SK-N-SH treated with all-trans-retinoic acid at 6 μM for 48 hours (cell line): ENCODE data around the gene CYTH4.

Experiments used
- ATAC-seq: fragments of 200-7000 bp; cut with Tn5 transposase; 3 replicates; pipeline ENCODE4 v1.9.1; 2020; ENCODE audit warnings: mild to moderate bottlenecking, moderate library complexity
- ARNTL ChIP-seq: fragments of 450-650 bp; formaldehyde crosslinking; IDR thresholded peaks from 2 replicates; pipeline ENCODE4 v1.5.0; 2020; ENCODE audit warnings: low read depth, mild to moderate bottlenecking, moderate library complexity, borderline replicate concordance
- BACH2 ChIP-seq: fragments of 250-450 bp; sonication (Bioruptor Pico); IDR thresholded peaks from 2 replicates; pipeline ENCODE4 v1.9.0; 2021; ENCODE audit warnings: mild to moderate bottlenecking, borderline replicate concordance
- CSRNP3 ChIP-seq: fragments of 250-450 bp; sonication (Bioruptor Pico); IDR thresholded peaks from 2 replicates; pipeline ENCODE4 v1.5.1; 2021; ENCODE audit warnings: mild to moderate bottlenecking, moderate library complexity
- ESRRG ChIP-seq: fragments of 250-450 bp; sonication (Bioruptor Pico); IDR thresholded peaks from 2 replicates; pipeline ENCODE4 v1.6.1; 2021; ENCODE audit warnings: mild to moderate bottlenecking
- GLIS3 ChIP-seq: fragments of 250-450 bp; sonication (Bioruptor Pico); IDR thresholded peaks from 2 replicates; pipeline ENCODE4 v1.5.0; 2020; ENCODE audit warnings: mild to moderate bottlenecking, moderate library complexity
- ISL1 ChIP-seq: fragments of 250-450 bp; sonication (Bioruptor Pico); IDR thresholded peaks from 2 replicates; pipeline ENCODE4 v2.1.2; 2022; ENCODE audit warnings: mild to moderate bottlenecking, moderate library complexity
- OSR1 ChIP-seq: fragments of 250-450 bp; sonication (Bioruptor Pico); IDR thresholded peaks from 2 replicates; pipeline ENCODE4 v1.8.0; 2022; ENCODE audit warnings: moderate library complexity, mild to moderate bottlenecking, inconsistent platforms
- PATZ1 ChIP-seq: fragments of 250-450 bp; sonication (Bioruptor Pico); IDR thresholded peaks from 2 replicates; pipeline ENCODE4 v1.8.0; 2020; ENCODE audit warnings: mild to moderate bottlenecking, moderate library complexity, borderline replicate concordance
- PPARA ChIP-seq: fragments of 250-450 bp; sonication (Bioruptor Pico); IDR thresholded peaks from 2 replicates; pipeline ENCODE4 v1.5.0; 2020; ENCODE audit warnings: mild to moderate bottlenecking, borderline replicate concordance
- RARB ChIP-seq: fragments of 250-450 bp; sonication (Bioruptor Pico); IDR thresholded peaks from 2 replicates; pipeline ENCODE4 v1.8.0; 2021; ENCODE audit warnings: mild to moderate bottlenecking, moderate library complexity
- SNAI2 ChIP-seq: fragments of 250-450 bp; sonication (Bioruptor Pico); IDR thresholded peaks from 2 replicates; pipeline ENCODE4 v1.5.0; 2020; ENCODE audit warnings: mild to moderate bottlenecking, moderate library complexity
- TCF4 ChIP-seq: fragments of 250-450 bp; sonication (Bioruptor Pico); IDR thresholded peaks from 2 replicates; pipeline ENCODE4 v1.8.0; 2021; ENCODE audit warnings: mild to moderate bottlenecking, moderate library complexity, borderline replicate concordance
- TOX ChIP-seq: fragments of 250-450 bp; sonication (Bioruptor Pico); IDR thresholded peaks from 2 replicates; pipeline ENCODE4 v1.8.0; 2021; ENCODE audit warnings: mild to moderate bottlenecking, moderate library complexity, borderline replicate concordance
- ZC3H10 ChIP-seq: fragments of 250-450 bp; sonication (Bioruptor Pico); IDR thresholded peaks from 2 replicates; pipeline ENCODE4 v1.5.1; 2021; ENCODE audit warnings: mild to moderate bottlenecking, moderate library complexity
- ZFP3 ChIP-seq: fragments of 250-450 bp; sonication (Bioruptor Pico); IDR thresholded peaks from 2 replicates; pipeline ENCODE4 v1.5.0; 2020; ENCODE audit warnings: mild to moderate bottlenecking, moderate library complexity
- ZFP30 ChIP-seq: fragments of 450-650 bp; formaldehyde crosslinking; IDR thresholded peaks from 2 replicates; pipeline ENCODE4 v1.5.0; 2022; ENCODE audit warnings: mild to moderate bottlenecking, moderate library complexity
- ZNF565 ChIP-seq: fragments of 450-650 bp; formaldehyde crosslinking; conservative IDR thresholded peaks from 2 replicates; pipeline ENCODE4 v1.5.0; 2020; ENCODE audit warnings: low read depth, mild to moderate bottlenecking, moderate library complexity
- ZNF8 ChIP-seq: fragments of 450-650 bp; formaldehyde crosslinking; IDR thresholded peaks from 2 replicates; pipeline ENCODE4 v1.5.0; 2020; ENCODE audit warnings: mild to moderate bottlenecking, moderate library complexity
- TF ChIP-seq, protein P1 (sequence below): fragments of 250-450 bp; sonication (Bioruptor Pico); IDR thresholded peaks from 2 replicates; pipeline ENCODE4 v1.5.0; 2020; ENCODE audit warnings: mild to moderate bottlenecking, moderate library complexity

The CYTH4 gene

GRCh38 chr22:37309211-37310074, 27.1 kb downstream of the CYTH4 start:
- TF ChIP-seq PATZ1 (CRISPR knock-in tag) (no peak), TOX (CRISPR knock-in tag) (no peak), ARNTL (CRISPR knock-in tag) (no peak), BACH2 (CRISPR knock-in tag) (no peak), ZFP3 (no peak), ZNF8 (CRISPR knock-in tag) (no peak), ZFP30 (CRISPR knock-in tag) (no peak), CSRNP3 (no peak), SNAI2 (no peak), ESRRG (CRISPR knock-in tag) (no peak), TCF4 (CRISPR knock-in tag) (no peak), RARB (no peak), ISL1 (no peak), PPARA (CRISPR knock-in tag) (no peak), ZC3H10 (CRISPR knock-in tag) (no peak), ZNF565 (CRISPR knock-in tag) (no peak)
- TF ChIP-seq, protein P1, sequence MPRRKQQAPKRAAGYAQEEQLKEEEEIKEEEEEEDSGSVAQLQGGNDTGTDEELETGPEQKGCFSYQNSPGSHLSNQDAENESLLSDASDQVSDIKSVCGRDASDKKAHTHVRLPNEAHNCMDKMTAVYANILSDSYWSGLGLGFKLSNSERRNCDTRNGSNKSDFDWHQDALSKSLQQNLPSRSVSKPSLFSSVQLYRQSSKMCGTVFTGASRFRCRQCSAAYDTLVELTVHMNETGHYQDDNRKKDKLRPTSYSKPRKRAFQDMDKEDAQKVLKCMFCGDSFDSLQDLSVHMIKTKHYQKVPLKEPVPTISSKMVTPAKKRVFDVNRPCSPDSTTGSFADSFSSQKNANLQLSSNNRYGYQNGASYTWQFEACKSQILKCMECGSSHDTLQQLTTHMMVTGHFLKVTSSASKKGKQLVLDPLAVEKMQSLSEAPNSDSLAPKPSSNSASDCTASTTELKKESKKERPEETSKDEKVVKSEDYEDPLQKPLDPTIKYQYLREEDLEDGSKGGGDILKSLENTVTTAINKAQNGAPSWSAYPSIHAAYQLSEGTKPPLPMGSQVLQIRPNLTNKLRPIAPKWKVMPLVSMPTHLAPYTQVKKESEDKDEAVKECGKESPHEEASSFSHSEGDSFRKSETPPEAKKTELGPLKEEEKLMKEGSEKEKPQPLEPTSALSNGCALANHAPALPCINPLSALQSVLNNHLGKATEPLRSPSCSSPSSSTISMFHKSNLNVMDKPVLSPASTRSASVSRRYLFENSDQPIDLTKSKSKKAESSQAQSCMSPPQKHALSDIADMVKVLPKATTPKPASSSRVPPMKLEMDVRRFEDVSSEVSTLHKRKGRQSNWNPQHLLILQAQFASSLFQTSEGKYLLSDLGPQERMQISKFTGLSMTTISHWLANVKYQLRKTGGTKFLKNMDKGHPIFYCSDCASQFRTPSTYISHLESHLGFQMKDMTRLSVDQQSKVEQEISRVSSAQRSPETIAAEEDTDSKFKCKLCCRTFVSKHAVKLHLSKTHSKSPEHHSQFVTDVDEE (CRISPR knock-in tag), result no peak
- no peak; the same call in 2 of the 3 replicates for ATAC-seq

DNA sequence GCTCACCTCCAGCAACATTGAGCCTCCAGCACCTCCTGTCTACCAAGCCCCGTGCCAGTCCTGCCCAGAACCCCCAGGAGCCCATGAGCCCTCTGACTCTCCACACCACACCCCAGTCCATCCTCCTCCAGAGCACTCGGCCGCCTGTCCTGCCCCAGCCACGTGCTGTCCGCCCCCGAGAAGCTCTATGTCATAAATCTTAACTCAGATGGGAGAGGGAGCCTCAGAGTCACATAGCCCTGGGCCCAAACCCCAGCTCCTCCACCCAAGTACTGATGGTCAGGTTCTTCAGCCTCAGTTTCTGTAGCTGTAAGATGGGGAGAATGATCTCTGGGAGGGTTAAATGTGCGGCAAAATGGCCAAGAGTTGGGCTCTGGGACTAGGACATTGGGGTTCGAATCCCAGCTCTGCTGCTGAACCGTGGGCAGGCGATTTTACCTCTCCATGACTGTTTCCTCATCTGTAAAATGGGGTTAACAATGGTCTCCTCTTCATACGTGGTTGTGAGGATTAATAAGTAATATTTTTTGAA, 27.8 kb downstream of the CYTH4 start:
- TF ChIP-seq CSRNP3 (no peak), ZFP3 (peak; percentile 72; the same call in 1 of the 2 replicates), TOX (CRISPR knock-in tag) (no peak), GLIS3 (CRISPR knock-in tag) (no peak), ARNTL (CRISPR knock-in tag) (no peak)
- ATAC-seq, result no peak; the same call in 2 of the 3 replicates

GRCh38 chr22:37310815-37311595, 28.7 kb downstream of the CYTH4 start:
- no peak for ATAC-seq
- no peak for TF ChIP-seq SNAI2
- no peak for TF ChIP-seq OSR1
